ENCODE measurements around the gene LRMDA. TPM values are rescaled to one million over a fixed set of nuclear protein-coding genes. Genes with fewer than 3 reads are reported as not detected.

The LRMDA gene
- total RNA-seq, 1 experiment from 2014 or later = not detected

DNA sequence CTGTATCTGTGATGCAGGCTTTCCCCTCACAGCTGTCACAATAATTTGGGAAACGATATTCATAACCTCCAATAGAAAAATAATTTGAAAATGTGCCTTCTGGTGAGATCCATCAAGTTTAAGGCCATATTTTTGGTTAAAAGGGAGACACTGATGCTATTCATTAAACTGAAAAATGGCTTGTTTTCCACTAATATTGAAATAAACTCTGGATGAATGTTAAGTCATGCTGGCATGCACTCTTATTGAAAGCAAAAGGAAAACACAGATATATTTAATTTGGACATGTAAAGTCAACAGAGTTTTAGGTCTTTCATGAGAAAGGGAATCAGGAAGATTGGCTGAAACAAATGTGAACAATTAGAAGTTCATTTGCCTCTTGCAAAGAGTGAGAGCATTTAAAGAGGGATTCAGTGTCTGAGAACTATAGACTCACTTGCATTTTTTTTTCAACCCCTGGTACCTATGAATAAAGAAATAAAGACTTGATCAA lies 879.2 kb downstream of the LRMDA start:
- DNase-seq = no peak

DNA sequence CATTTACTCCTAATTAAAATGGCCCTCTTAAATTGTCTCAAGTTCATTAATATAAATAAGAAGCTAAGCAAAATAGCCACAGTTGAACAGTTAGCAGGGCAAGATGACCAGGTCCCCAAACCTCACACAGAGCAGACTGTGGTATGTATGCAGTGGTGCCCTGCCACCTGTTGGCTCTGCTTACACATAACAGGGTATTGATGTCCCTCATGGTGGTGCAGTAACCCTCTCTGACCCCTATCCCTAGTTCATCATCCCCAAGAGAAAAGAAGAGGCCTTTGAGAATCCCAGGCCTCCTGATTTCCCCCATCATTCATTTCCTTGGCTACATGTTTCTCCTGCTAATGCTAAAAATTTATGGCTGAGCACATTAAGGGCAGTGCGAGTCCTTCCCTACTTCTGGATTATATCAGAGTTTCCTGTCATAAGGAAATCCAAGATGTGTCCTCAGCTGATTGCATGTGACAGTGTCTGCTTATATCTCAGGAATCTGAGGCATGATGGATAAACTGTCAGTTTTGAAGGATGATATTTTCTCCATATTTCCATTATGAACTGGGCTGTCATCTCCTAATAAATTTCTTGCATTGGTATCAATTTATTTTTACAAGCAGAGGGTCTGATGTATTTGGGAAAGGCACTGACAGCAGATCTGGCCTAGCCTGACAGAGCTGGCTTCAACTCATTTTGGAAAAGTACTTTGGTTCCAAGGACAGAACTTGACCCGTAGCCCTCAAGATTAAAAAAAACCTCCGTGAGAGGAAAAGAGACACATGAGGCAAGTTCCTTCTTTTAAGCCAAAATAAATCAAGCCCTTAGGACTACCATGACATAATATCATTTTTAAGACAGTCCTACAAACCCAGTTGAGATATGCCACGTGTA lies 880.6 kb downstream of the LRMDA start:
- H3K4me3 ChIP-seq (ENCODE audit: low read length) = no peak overlapping the region
- no peaks in the 10 kb centered on the region for H3K9me3 ChIP-seq (ENCODE audit: low read length)
- no peak overlapping the region for H3K4me2 ChIP-seq (ENCODE audit: low read depth, low read length, poor library complexity, severe bottlenecking)
- no peaks in the 10 kb centered on the region for H4K20me1 ChIP-seq (ENCODE audit: insufficient read depth, low read depth, low read length)
- H2AFZ ChIP-seq (ENCODE audit: low read length) = no peak overlapping the region
- H3K27me3 ChIP-seq (ENCODE audit: low read length) = no peaks in the 10 kb centered on the region
- H3K9ac ChIP-seq (ENCODE audit: low read length) = no peak overlapping the region
- H3K4me1 ChIP-seq (ENCODE audit: low read length) = no peaks in the 10 kb centered on the region
- DNase-seq = peak; percentile 71
- H3K27ac ChIP-seq (ENCODE audit: low read length) = no peak overlapping the region
- no peaks in the 10 kb centered on the region for H3K36me3 ChIP-seq (ENCODE audit: insufficient read depth, low read length)
- no peaks in the 10 kb centered on the region for H3K79me2 ChIP-seq (ENCODE audit: low read length)
- no peaks in the 10 kb centered on the region for H3K9me2 ChIP-seq (replicated peaks; ENCODE audit: insufficient read depth, low read length)

More for the DNA sequence above, 879.2 kb downstream of the LRMDA start:
- no peaks in the 10 kb centered on the region for H3K9me2 ChIP-seq (replicated peaks; ENCODE audit: insufficient read depth, low read length)
- H3K4me2 ChIP-seq (ENCODE audit: low read depth, low read length, poor library complexity, severe bottlenecking) = no peak overlapping the region
- H3K9me3 ChIP-seq (ENCODE audit: low read length) = no peaks in the 10 kb centered on the region
- no peaks in the 10 kb centered on the region for H4K20me1 ChIP-seq (ENCODE audit: insufficient read depth, low read depth, low read length)
- H3K27ac ChIP-seq (ENCODE audit: low read length) = no peak overlapping the region
- H3K36me3 ChIP-seq (ENCODE audit: insufficient read depth, low read length) = no peaks in the 10 kb centered on the region
- H3K4me3 ChIP-seq (ENCODE audit: low read length) = no peak overlapping the region
- H3K4me1 ChIP-seq (ENCODE audit: low read length) = no peaks in the 10 kb centered on the region
- no peaks in the 10 kb centered on the region for H3K79me2 ChIP-seq (ENCODE audit: low read length)
- no peak overlapping the region for H2AFZ ChIP-seq (ENCODE audit: low read length)
- no peaks in the 10 kb centered on the region for H3K27me3 ChIP-seq (ENCODE audit: low read length)
- H3K9ac ChIP-seq (ENCODE audit: low read length) = no peak overlapping the region

- Histone ChIP-seq H3K27me3 (ENCODE audit: low read length) (no peaks in the 10 kb centered on the region), H3K79me2 (ENCODE audit: low read length) (no peaks in the 10 kb centered on the region), H3K4me1 (ENCODE audit: low read length) (no peaks in the 10 kb centered on the region)
These were observed 883.8 kb downstream of the LRMDA start for GRCh38 chr10:76315240-76315639.

GRCh38 chr10:76316234-76316633 lies 884.8 kb downstream of the LRMDA start:
- Histone ChIP-seq H3K4me3 (ENCODE audit: low read length) (no peak overlapping the region), H3K4me1 (ENCODE audit: low read length) (no peaks in the 10 kb centered on the region), H3K36me3 (ENCODE audit: insufficient read depth, low read length) (no peaks in the 10 kb centered on the region), H3K27me3 (ENCODE audit: low read length) (no peaks in the 10 kb centered on the region), H3K9me3 (ENCODE audit: low read length) (no peaks in the 10 kb centered on the region), H3K9ac (ENCODE audit: low read length) (no peak overlapping the region), H3K27ac (ENCODE audit: low read length) (no peak overlapping the region), H4K20me1 (ENCODE audit: insufficient read depth, low read depth, low read length) (no peaks in the 10 kb centered on the region), H2AFZ (ENCODE audit: low read length) (no peak overlapping the region), H3K79me2 (ENCODE audit: low read length) (no peaks in the 10 kb centered on the region), H3K4me2 (ENCODE audit: low read depth, low read length, poor library complexity, severe bottlenecking) (no peak overlapping the region), H3K9me2 (replicated peaks; ENCODE audit: insufficient read depth, low read length) (no peaks in the 10 kb centered on the region)
- no peak for DNase-seq

More at GRCh38 chr10:76315240-76315639, 883.8 kb downstream of the LRMDA start:
- Histone ChIP-seq H3K9me2 (replicated peaks; ENCODE audit: insufficient read depth, low read length) (no peaks in the 10 kb centered on the region), H3K36me3 (ENCODE audit: insufficient read depth, low read length) (no peaks in the 10 kb centered on the region), H3K27ac (ENCODE audit: low read length) (no peak overlapping the region), H3K9ac (ENCODE audit: low read length) (no peak overlapping the region), H3K4me3 (ENCODE audit: low read length) (no peak overlapping the region), H4K20me1 (ENCODE audit: insufficient read depth, low read depth, low read length) (no peaks in the 10 kb centered on the region), H2AFZ (ENCODE audit: low read length) (no peak overlapping the region), H3K9me3 (ENCODE audit: low read length) (no peaks in the 10 kb centered on the region), H3K4me2 (ENCODE audit: low read depth, low read length, poor library complexity, severe bottlenecking) (no peak overlapping the region)
- no peak for DNase-seq

- no peak overlapping the region for H3K4me3 ChIP-seq (ENCODE audit: low read length)
- no peak overlapping the region for H3K27ac ChIP-seq (ENCODE audit: low read length)
- no peak overlapping the region for H2AFZ ChIP-seq (ENCODE audit: low read length)
- H3K9ac ChIP-seq (ENCODE audit: low read length) = no peak overlapping the region
- no peaks in the 10 kb centered on the region for H3K79me2 ChIP-seq (ENCODE audit: low read length)
- no peaks in the 10 kb centered on the region for H3K4me1 ChIP-seq (ENCODE audit: low read length)
- H3K9me2 ChIP-seq (replicated peaks; ENCODE audit: insufficient read depth, low read length) = no peaks in the 10 kb centered on the region
- H3K4me2 ChIP-seq (ENCODE audit: low read depth, low read length, poor library complexity, severe bottlenecking) = no peak overlapping the region
- H3K27me3 ChIP-seq (ENCODE audit: low read length) = no peaks in the 10 kb centered on the region
- H3K9me3 ChIP-seq (ENCODE audit: low read length) = no peaks in the 10 kb centered on the region
- H3K36me3 ChIP-seq (ENCODE audit: insufficient read depth, low read length) = no peaks in the 10 kb centered on the region
- H4K20me1 ChIP-seq (ENCODE audit: insufficient read depth, low read depth, low read length) = no peaks in the 10 kb centered on the region
- DNase-seq = no peak
These were observed 885.7 kb downstream of the LRMDA start for GRCh38 chr10:76317078-76317477.

- Histone ChIP-seq H3K9ac (ENCODE audit: low read length) (no peak overlapping the region), H2AFZ (ENCODE audit: low read length) (no peak overlapping the region)
These were observed 886.8 kb downstream of the LRMDA start for GRCh38 chr10:76318211-76318610.

GRCh38 chr10:76319661-76320060 lies 888.2 kb downstream of the LRMDA start:
- no peaks in the 10 kb centered on the region for H3K4me1 ChIP-seq (ENCODE audit: low read length)
- H3K9ac ChIP-seq (ENCODE audit: low read length) = no peak overlapping the region

More at GRCh38 chr10:76318211-76318610, 886.8 kb downstream of the LRMDA start:
- Histone ChIP-seq H3K4me1 (ENCODE audit: low read length) (no peaks in the 10 kb centered on the region), H3K4me3 (ENCODE audit: low read length) (no peak overlapping the region), H3K9me3 (ENCODE audit: low read length) (no peaks in the 10 kb centered on the region), H3K79me2 (ENCODE audit: low read length) (no peaks in the 10 kb centered on the region), H3K9me2 (replicated peaks; ENCODE audit: insufficient read depth, low read length) (no peaks in the 10 kb centered on the region), H3K4me2 (ENCODE audit: low read depth, low read length, poor library complexity, severe bottlenecking) (no peak overlapping the region), H3K36me3 (ENCODE audit: insufficient read depth, low read length) (no peaks in the 10 kb centered on the region), H3K27ac (ENCODE audit: low read length) (no peak overlapping the region), H3K27me3 (ENCODE audit: low read length) (no peaks in the 10 kb centered on the region), H4K20me1 (ENCODE audit: insufficient read depth, low read depth, low read length) (no peaks in the 10 kb centered on the region)
- DNase-seq = no peak

DNA sequence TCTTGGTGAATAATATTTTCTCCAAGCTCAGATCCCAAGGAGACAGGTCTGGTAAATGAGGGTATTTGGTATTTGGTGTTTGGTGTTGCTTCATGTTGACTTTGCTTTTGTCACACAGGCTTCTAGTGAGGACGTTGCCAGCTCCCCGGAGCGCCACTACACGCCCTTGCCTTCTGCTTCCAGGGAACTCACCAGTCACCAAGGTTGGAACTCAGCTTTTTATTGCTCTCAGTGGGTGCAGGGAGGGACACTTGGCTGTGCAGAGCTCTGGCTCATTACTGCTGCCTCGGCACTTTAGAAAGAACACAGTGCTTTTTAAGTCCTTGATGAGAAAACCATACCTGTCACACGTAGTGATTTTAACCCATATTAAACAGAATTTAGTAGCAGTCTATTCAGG lies 892.9 kb downstream of the LRMDA start:
- H3K4me2 ChIP-seq (ENCODE audit: low read depth, low read length, poor library complexity, severe bottlenecking) = no peak overlapping the region
- H3K9me3 ChIP-seq (ENCODE audit: low read length) = no peaks in the 10 kb centered on the region
- no peaks in the 10 kb centered on the region for H4K20me1 ChIP-seq (ENCODE audit: insufficient read depth, low read depth, low read length)
- no peak overlapping the region for H3K9ac ChIP-seq (ENCODE audit: low read length)
- no peaks in the 10 kb centered on the region for H3K79me2 ChIP-seq (ENCODE audit: low read length)
- no peak overlapping the region for H2AFZ ChIP-seq (ENCODE audit: low read length)
- H3K36me3 ChIP-seq (ENCODE audit: insufficient read depth, low read length) = no peaks in the 10 kb centered on the region
- no peak overlapping the region for H3K27ac ChIP-seq (ENCODE audit: low read length)
- H3K4me3 ChIP-seq (ENCODE audit: low read length) = no peak overlapping the region
- no peak for DNase-seq
- H3K4me1 ChIP-seq (ENCODE audit: low read length) = no peaks in the 10 kb centered on the region
- no peaks in the 10 kb centered on the region for H3K27me3 ChIP-seq (ENCODE audit: low read length)
- H3K9me2 ChIP-seq (replicated peaks; ENCODE audit: insufficient read depth, low read length) = no peaks in the 10 kb centered on the region

More at GRCh38 chr10:76319661-76320060, 888.2 kb downstream of the LRMDA start:
- H3K9me2 ChIP-seq (replicated peaks; ENCODE audit: insufficient read depth, low read length) = no peaks in the 10 kb centered on the region
- no peaks in the 10 kb centered on the region for H3K9me3 ChIP-seq (ENCODE audit: low read length)
- no peaks in the 10 kb centered on the region for H4K20me1 ChIP-seq (ENCODE audit: insufficient read depth, low read depth, low read length)
- H3K36me3 ChIP-seq (ENCODE audit: insufficient read depth, low read length) = no peaks in the 10 kb centered on the region
- no peak for DNase-seq
- no peaks in the 10 kb centered on the region for H3K79me2 ChIP-seq (ENCODE audit: low read length)
- no peaks in the 10 kb centered on the region for H3K27me3 ChIP-seq (ENCODE audit: low read length)
- no peak overlapping the region for H3K4me3 ChIP-seq (ENCODE audit: low read length)
- no peak overlapping the region for H3K4me2 ChIP-seq (ENCODE audit: low read depth, low read length, poor library complexity, severe bottlenecking)
- no peak overlapping the region for H3K27ac ChIP-seq (ENCODE audit: low read length)
- H2AFZ ChIP-seq (ENCODE audit: low read length) = no peak overlapping the region
